Testis (tissue), 5 donors: ENCODE results near the gene PZP. TPM values are rescaled to one million over a fixed set of nuclear protein-coding genes. Genes with fewer than 3 reads are reported as not detected.
"Not testable (repeated sequence)": the region's sequence is repeated elsewhere in the genome, so short reads cannot be mapped to it uniquely, and the experiment has no call there.

ENCODE experiments used
- DNase-seq: peaks from one replicate; pipeline ENCODE4 v3.0.0-alpha.2; 2019
- H3K27ac ChIP-seq, 2 donors: fragments of 200-600 bp; sonication (generic); one replicate each; pipeline ENCODE4 v1.5.1; 2019
- H3K27me3 ChIP-seq: fragments of 200-600 bp; sonication (generic); one replicate; pipeline ENCODE4 v1.5.1; 2019
- H3K36me3 ChIP-seq: fragments of 200-600 bp; sonication (generic); one replicate; pipeline ENCODE4 v1.5.1; 2017; ENCODE audit warnings: low read depth; ENCODE audit errors: missing control alignments
- H3K4me1 ChIP-seq: fragments of 200-600 bp; sonication (generic); one replicate; pipeline ENCODE4 v1.5.1; 2019
- H3K4me3 ChIP-seq, 2 donors: fragments of 200-600 bp; sonication (generic); one replicate each; pipeline ENCODE4 v1.5.1; 2017 to 2019
- H3K9me3 ChIP-seq: fragments of 200-600 bp; sonication (generic); one replicate; pipeline ENCODE4 v1.5.1; 2017
- POLR2A ChIP-seq: fragments of 450-650 bp; IDR thresholded peaks from one replicate; pipeline ENCODE4 v1.6.1; 2017; ENCODE audit warnings: antibody characterized with exemption, mild to moderate bottlenecking, moderate library complexity
- WGBS, 2 donors: methylation state at CpG; one replicate each; pipeline ENCODE4 v1.1.5; 2018; 5-methylcytosine and 5-hydroxymethylcytosine counted together
- intact Hi-C: fragments of 100-400 bp; cut with DNase I; formaldehyde crosslinking; loops from one replicate; pipeline ENCODE4 v1.15.1; 2023; ENCODE audit warnings: low total_unique reads
- long read RNA-seq, 2 donors: transcript quantifications; one replicate each; lab custom pipeline, GENCODE V29; 2026
- polyA plus RNA-seq: library from polyadenylated mRNA; stranded (reverse); fragments of 350-450 nt; fragmentation: Illumina TruSeq; extraction: RNeasy Lipid Tissue Mini Kit (QIAGEN cat#74804); gene quantifications from one replicate; pipeline ENCODE4 v1.2.3, GENCODE V29; 2014; ENCODE audit warnings: low read depth, low replicate concordance; ENCODE audit not compliant: insufficient read depth
- total RNA-seq, 2 donors: library from RNA; depleted of rRNA; stranded (reverse); fragments of >200 nt; gene quantifications; one replicate each; pipeline ENCODE4 v1.2.3, GENCODE V29; 2016
- TF ChIP-seq, protein P1 (sequence below), 3 experiments: fragments of 450-650 bp in 2 of 3; fragments of 200-600 bp in 1 of 3; sonication (generic) in 1 of 3; IDR thresholded peaks; one replicate each; pipeline ENCODE4 v1.5.1; 2016 to 2019; ENCODE audit warnings: antibody characterized with exemption in 3 of 3, mild to moderate bottlenecking in 2 of 3, moderate library complexity in 1 of 3

PZP gene
- total RNA-seq (1 to 10 TPM; 4.6 to 6.5 TPM), polyA plus RNA-seq (10.7 TPM)
- long read RNA-seq, donor 1: 0 reads
- long read RNA-seq, donor 2: 0 reads

GRCh38 chr12:9208229-9208628 is at the start of gene PZP:
Gene PZP (minus strand): TSS chr12:9208395. CDS start chr12:9208341, 54 bp downstream.
- H3K9me3 ChIP-seq: no peaks in the 10 kb centered on the region
- H3K4me1 ChIP-seq: no peaks in the 10 kb centered on the region
- no peaks in the 10 kb centered on the region for H3K36me3 ChIP-seq
- no peak for TF ChIP-seq POLR2A
- TF ChIP-seq, protein P1, sequence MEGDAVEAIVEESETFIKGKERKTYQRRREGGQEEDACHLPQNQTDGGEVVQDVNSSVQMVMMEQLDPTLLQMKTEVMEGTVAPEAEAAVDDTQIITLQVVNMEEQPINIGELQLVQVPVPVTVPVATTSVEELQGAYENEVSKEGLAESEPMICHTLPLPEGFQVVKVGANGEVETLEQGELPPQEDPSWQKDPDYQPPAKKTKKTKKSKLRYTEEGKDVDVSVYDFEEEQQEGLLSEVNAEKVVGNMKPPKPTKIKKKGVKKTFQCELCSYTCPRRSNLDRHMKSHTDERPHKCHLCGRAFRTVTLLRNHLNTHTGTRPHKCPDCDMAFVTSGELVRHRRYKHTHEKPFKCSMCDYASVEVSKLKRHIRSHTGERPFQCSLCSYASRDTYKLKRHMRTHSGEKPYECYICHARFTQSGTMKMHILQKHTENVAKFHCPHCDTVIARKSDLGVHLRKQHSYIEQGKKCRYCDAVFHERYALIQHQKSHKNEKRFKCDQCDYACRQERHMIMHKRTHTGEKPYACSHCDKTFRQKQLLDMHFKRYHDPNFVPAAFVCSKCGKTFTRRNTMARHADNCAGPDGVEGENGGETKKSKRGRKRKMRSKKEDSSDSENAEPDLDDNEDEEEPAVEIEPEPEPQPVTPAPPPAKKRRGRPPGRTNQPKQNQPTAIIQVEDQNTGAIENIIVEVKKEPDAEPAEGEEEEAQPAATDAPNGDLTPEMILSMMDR (IDR thresholded peaks at IDR 0.05): no peak
- 87 to 92% methylated on average over 3 of the region's 3 CpGs for WGBS, 2 donors
- H3K4me3 ChIP-seq: no peak within 1 kb of the TSS
- H3K27ac ChIP-seq: no peak within 1 kb of the TSS
- H3K27me3 ChIP-seq: no peaks in the 10 kb centered on the region
- DNase-seq: no peak
- intact Hi-C loops: no loop called here

DNA sequence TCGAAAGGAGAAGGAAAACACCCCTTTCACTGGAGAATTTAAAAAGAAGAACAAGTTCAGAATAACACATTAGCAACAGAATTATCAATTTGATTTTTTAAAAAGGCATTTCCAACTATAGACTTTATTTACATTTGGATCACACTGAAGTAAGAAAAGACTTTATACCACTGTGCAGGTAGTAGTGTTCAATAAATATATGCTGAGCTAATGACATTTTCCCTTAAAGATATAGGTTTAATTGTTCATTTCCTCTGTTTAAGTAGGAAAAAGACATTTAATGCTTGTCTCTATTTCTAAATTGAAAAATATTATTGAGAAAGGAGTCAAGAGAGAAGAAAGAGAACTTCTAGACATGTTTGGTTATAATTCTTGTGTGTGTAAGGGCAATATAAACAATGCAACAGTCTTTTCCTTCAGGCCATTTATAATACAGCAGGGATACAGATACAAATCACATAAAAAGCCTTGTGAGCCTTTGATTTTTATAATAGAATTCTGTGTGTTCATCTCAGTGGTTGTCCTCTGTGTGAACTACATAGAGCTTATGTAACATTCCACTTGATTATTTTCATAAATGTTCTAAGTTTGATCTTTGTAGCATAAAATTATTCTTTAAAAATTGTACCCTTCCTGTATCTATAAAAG is 48.7 kb upstream of the PZP start:
- TF ChIP-seq POLR2A: no peak
- TF ChIP-seq, protein P1 (IDR thresholded peaks at IDR 0.05): no peak
- Histone ChIP-seq H3K4me3 (no peak overlapping the region), H3K27ac (no peak overlapping the region), H3K9me3 (no peaks in the 10 kb centered on the region), H3K36me3 (no peaks in the 10 kb centered on the region), H3K4me1 (no peaks in the 10 kb centered on the region), H3K27me3 (no peaks in the 10 kb centered on the region)
- WGBS, 2 donors: 62 to 73% methylated on average over 1 of the region's 1 CpG
- intact Hi-C loops: no loop called here
- DNase-seq: no peak

DNA sequence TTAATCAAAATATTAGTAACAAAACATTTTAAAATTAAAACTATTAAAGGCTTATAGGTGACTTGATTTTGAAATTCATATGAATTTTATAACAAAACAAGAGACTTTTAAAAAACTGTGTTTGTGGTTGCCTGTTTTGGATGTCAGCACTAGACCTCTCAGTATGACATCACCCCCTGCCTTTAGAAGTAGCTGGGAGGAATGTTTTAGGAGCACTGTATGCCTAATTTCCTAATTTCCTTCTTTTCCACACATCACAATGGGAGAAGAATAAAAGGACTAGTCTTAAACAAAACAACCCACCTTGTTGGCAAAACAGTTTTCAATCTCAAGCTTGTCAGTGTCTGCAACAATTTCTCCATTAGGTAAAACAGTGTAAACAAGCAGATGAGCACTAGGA is 48.1 kb upstream of the PZP start:
- H3K4me1 ChIP-seq: no peaks in the 10 kb centered on the region
- intact Hi-C loops: no loop called here
- H3K27ac ChIP-seq: no peak overlapping the region
- H3K9me3 ChIP-seq: no peaks in the 10 kb centered on the region
- no peaks in the 10 kb centered on the region for H3K36me3 ChIP-seq
- H3K27me3 ChIP-seq: no peaks in the 10 kb centered on the region
- no peak for DNase-seq
- H3K4me3 ChIP-seq: no peak overlapping the region
- TF ChIP-seq, protein P1 (IDR thresholded peaks at IDR 0.05): no peak
- TF ChIP-seq POLR2A: no peak

DNA sequence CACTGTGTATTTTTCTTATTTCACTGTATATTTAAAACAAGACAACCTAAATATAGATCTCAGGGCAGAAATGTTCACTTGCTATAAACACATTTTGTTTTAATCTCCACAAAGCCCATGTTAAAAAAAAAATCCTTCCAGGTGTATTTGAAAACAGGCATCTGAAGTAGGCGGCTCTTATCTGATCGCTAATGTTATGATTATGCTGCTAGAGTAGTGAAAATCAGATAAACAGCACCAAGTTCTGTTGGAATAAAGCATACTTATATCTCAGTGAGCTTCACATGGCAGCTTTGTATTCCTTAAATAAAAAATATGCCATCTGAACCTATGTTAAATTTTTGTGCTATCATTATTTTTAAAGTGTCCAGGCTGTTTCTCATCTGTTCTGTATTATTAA is 47.6 kb upstream of the PZP start:
- intact Hi-C loops: no loop called here
- no peaks in the 10 kb centered on the region for H3K9me3 ChIP-seq
- no peaks in the 10 kb centered on the region for H3K36me3 ChIP-seq
- no peak overlapping the region for H3K4me3 ChIP-seq
- H3K4me1 ChIP-seq: no peaks in the 10 kb centered on the region
- TF ChIP-seq, protein P1 (IDR thresholded peaks at IDR 0.05): no peak
- TF ChIP-seq POLR2A: no peak
- 60 to 85% methylated on average over 2 of the region's 2 CpGs for WGBS, 2 donors
- no peaks in the 10 kb centered on the region for H3K27me3 ChIP-seq
- no peak for DNase-seq
- no peak overlapping the region for H3K27ac ChIP-seq

GRCh38 chr12:9253464-9253863 is 45.3 kb upstream of the PZP start:
- DNase-seq: no peak
- Histone ChIP-seq H3K27ac (no peak overlapping the region), H3K4me3 (no peak overlapping the region), H3K27me3 (no peaks in the 10 kb centered on the region), H3K36me3 (no peaks in the 10 kb centered on the region), H3K4me1 (no peaks in the 10 kb centered on the region), H3K9me3 (no peaks in the 10 kb centered on the region)
- intact Hi-C loops: no loop called here
- TF ChIP-seq POLR2A: no peak
- TF ChIP-seq, protein P1 (IDR thresholded peaks at IDR 0.05): no peak
- 39 to 42% methylated on average over 5 of the region's 5 CpGs for WGBS, 2 donors

DNA sequence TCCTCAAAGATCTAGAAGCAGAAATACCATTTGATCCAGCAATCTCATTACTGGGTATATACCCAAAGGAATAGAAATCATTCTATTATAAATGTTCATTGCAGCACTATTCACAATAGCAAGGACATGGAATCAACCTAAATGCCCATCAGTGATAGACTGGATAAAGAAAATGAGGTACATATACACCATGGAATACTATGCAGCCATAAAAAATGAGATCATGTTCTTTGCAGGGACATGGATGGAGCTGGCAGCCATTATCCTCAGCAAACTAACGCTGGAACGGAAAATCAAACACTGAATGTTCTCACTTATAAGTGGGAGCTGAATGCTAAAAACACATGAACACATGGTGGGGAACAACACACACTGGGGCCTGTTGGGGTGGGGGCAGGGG is 44.6 kb upstream of the PZP start:
- intact Hi-C loops: not testable (repeated sequence)
- WGBS, 2 donors: 85 to 96% methylated on average over 2 of the region's 2 CpGs

More for the DNA sequence above, 44.6 kb upstream of the PZP start:
- H3K4me3 ChIP-seq, DNase-seq, H3K36me3 ChIP-seq, H3K9me3 ChIP-seq, H3K27me3 ChIP-seq, H3K4me1 ChIP-seq, H3K27ac ChIP-seq: not testable (repeated sequence)
